H4 (cell line): ENCODE results near the gene NCDN. TPM values are rescaled to one million over a fixed set of nuclear protein-coding genes. Genes with fewer than 3 reads are reported as not detected.

Experiments
- DNase-seq: peaks from one replicate; pipeline ENCODE4 v3.0.0-alpha.2; 2015; ENCODE audit warnings: low spot score
- total RNA-seq: library from RNA; depleted of rRNA; stranded (reverse); fragments of >200 nt; shearing (Covaris generic); gene quantifications from 2 replicates; pipeline ENCODE4 v1.2.3, GENCODE V29; 2014; rRNA removed

NCDN gene, protein sequence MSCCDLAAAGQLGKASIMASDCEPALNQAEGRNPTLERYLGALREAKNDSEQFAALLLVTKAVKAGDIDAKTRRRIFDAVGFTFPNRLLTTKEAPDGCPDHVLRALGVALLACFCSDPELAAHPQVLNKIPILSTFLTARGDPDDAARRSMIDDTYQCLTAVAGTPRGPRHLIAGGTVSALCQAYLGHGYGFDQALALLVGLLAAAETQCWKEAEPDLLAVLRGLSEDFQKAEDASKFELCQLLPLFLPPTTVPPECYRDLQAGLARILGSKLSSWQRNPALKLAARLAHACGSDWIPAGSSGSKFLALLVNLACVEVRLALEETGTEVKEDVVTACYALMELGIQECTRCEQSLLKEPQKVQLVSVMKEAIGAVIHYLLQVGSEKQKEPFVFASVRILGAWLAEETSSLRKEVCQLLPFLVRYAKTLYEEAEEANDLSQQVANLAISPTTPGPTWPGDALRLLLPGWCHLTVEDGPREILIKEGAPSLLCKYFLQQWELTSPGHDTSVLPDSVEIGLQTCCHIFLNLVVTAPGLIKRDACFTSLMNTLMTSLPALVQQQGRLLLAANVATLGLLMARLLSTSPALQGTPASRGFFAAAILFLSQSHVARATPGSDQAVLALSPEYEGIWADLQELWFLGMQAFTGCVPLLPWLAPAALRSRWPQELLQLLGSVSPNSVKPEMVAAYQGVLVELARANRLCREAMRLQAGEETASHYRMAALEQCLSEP
- total RNA-seq, result 8.0 and 9.9 TPM in 2 replicates

DNA sequence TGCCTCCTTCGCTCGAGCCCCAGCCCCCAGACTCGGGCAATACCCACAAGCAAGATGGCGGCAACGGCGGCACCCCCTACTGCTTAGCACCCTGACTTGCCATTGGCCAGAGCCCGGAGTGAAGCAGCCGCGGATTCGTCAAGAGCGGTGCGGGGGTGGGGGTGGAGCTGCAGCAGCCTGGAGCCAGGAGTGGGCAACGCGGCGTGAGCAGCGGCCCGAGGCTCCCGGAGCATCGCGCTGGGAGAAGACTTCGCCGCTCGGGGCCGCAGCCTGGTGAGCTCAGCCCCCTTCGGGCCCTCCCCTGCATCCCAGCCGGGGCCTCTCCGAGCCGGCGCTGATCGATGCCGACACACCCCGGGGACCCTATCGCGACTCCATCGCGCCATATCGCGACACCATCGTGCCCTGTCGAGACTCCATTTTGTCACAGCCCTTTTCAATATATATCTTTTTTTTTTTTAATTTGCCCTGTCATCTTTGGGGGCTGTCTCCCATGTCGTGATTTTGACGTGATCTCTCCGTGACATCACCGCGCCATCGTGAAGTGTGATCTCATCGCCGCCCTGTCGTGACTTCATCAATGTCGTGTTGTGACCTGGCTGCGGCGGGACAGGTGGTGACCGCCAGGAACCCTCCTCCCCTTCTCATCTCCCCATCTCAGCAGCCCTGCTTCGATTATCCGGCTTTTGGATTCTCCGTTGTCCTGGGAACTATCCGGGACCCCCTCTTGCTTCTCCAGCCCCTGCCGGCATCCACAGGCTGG, at the start of gene NCDN:
Gene NCDN (plus strand): TSS at position 189 of the 763 bp plus-strand sequence. CDS start 392 bp downstream, at position 581.
- peak; percentile 93 for DNase-seq

DNA sequence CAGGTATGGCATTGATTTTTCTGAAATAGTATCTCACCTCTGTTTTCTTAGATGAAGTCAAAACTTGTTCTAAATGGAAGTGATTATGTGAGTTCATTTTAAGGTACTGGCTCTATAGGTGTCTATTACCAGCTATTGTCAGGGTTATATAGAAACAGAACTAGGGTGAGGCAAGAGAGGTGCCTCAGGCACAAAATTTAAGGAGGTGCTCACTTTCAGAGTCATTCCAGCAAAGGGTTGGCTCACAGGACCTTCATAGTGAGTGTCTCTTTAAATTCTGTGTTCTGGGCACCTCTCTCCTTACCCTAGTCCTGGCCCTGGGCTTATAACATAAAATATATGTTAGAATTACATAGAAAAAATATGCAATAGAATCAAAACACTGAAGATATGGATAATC, 49.7 kb upstream of the NCDN start:
- no peak for DNase-seq

DNA sequence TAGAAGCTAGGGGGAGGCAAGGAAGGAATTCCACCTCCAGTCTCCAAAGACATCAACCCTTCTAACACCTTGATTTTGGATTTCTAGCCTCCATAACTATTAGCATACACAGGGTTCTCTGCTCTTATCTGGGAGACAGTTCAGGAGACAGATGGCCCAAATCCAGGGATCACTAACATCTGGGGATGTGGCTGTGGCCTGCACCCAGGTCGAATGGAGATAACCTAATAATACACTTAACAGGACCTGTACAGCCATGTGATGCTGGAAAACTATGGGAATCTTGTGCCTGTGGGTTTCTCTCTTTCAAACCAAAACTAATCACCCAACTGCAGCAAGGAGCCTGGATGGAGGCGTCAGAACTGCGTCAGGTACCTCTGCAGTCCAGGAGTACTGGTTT, 48.0 kb upstream of the NCDN start:
- DNase-seq, result no peak

DNA sequence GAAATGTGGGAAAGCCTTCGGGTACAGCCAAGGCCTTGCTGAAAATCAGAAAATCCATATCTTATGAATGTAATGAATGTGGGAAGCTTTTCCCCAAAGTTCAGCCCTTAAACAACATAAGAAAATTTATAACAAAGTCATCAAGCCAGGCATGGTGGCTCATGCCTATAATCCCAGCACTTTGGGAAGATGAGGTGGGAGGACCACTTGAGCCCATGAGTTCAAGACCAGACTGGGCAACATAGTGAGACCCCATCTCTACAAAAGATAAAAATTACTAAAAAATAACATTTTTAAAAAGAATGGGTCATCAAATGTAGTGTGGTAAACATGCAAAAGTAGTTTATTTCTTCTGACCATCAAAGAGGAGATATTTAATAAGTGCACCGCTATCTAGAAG, 46.3 kb upstream of the NCDN start:
- DNase-seq, result no peak

DNA sequence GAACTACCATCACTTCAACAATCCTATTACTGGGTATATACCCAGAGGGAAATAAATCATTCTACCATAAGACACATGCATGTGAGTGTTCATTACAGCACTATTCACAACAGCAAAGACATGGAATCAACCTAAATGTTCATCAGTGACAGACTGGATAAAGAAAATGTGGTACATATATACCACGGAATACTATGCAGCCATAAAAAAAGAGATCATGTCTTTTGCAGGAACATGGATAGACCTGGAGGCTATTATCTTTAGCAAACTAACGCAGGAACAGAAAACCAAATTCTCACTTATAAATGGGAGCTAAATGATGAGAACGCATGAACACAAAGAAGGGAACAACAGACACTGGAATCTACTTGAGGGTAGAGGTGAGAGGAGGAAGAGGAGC, 39.4 kb upstream of the NCDN start:
- no peak for DNase-seq

DNA sequence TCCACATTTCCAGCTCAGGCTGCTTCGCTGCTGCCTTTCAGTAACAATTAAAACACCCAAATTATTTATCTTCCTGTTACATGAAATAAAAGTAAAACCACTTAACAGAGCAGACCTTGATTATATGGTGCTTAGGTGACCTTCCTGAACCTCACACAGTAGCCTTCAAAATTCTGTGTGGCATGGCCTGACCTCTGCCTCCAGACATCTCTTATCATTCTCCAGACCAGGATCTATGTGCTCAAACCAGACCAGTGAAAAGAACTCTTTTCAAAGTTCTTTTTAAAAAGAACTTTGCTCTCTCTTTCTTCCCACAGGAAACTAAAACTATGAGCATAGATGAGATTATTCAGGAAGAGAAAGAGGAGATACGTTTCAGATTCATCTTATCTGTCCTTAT, 38.2 kb upstream of the NCDN start:
- DNase-seq, result no peak

DNA sequence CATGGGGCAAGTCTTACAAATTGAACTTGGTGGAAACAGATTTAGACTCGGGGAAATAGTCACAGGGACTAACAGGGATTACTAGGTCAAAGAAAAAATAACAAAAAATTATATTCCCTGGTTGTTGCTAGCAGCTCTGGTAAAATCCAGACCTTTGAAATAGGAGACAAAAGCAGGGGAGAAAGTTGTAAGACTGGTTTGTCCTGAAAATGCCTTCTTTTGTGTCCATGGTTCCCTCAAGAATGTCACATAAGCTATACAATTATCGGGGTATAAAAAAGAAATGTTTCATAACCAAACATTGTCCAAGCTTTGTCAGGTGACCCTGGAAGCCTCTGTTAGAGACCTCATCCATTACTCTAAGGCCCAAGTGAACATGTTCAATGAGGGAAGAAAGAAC, 33.5 kb upstream of the NCDN start:
- DNase-seq, result no peak

DNA sequence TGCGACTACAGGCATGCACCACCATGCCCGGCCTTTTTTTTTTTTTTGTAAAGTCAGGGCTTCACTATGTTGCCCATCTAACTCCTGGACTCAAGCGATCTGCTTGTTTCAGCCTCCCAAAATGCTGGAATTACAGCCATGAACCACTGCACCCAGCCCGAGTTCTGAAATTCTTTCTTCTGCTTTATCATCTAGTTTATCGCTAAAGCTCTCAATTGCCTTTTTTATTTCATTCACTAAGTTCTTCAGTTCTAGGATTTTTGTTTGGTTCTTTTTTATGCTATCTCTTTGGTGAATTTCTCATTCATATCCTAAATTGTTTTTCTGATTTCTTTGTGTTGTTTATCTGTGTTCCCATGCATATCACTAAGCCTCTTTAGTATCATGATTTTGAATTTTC, 27.4 kb upstream of the NCDN start:
- DNase-seq, result no peak

DNA sequence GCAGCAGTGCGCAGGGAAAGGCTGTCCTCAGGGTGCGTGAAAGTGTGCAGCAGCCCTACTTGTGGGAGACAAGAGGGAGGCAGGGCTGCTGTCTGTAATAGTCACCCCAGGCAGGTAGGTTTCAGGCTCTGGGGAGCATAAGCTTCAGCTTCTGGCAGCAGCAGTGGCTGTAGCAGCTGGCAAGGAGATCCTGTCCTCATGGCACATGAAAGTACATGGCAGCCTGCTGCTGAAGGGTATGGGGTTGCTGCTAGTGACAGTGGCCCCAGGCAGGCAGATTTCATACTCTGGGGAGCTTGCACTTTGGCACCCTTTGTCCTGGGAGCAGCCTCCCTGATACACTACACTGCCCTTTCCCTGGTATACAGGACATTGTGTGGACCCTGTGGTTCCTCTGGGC, 26.7 kb upstream of the NCDN start:
- no peak for DNase-seq

DNA sequence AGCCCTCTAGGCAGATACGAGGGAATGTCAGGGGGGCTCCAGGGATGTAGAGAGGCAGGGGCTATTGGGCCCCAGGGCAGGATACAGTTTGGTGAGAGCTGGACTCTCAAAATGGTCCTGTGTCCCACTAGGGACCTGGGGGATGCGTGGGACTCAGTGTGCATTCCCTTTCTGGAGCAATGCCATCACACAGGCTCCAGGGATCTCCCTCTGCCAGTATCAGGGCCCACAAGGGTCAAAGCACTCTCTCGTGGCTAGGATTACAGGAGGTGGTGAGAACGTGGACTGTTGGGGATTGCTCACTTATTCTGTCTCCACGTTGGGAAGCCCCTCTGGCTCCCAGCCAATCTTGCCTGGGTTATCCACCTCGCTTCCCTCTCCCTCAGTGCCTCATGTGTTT, 26.2 kb upstream of the NCDN start:
- DNase-seq, result no peak

DNA sequence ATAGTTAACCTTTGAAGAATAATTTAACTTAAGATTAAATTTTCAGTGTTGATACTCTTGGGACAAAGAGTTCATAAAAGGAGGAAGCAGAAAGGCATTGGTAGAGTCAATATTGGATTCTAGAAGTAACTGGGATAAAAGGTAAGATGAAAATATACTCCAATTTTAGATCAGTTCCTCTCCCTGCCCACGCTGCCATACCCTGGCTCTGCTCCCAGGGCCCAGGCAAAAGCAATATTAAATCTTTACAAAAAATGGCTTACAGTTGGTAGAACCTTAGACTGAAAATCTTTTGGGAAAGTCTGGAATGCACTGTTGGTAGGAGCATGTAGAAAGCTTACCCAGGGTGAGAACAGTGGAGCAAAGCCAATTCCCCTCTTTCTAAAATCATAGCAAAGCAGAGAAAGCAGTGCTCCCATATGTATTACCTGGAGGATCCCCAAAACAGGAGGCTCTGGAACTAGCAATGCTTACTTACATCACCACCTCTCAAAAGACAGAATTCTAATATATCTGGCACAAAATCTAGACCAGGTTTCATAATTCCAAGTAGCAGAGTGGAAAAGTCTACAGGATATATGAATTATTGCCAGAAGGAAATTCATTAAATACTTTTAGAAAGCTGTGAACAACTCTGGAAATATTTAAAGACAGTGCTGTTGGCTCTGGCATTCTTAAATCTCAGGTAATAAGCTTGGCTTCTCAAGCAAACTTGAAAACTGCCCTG, 24.9 kb upstream of the NCDN start:
- DNase-seq, result no peak

DNA sequence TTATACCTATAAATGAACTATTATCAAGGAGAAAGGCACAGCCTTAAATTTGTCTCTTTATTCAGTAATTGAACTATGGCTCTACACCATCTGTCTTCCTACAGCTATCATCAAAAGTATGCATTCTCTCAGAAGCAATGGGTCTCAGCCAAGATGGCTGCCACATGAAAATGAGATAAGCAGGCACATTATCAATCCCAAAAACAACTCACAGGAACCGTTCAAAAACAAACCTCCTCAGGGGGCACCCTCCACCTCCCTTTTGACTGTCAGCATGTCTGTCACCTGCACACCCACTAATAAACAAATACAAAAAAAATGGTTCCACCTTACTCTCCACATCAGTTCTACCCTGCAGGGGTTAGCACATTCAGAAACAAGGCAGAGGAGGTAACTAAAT, 24.0 kb upstream of the NCDN start:
- DNase-seq, result no peak

DNA sequence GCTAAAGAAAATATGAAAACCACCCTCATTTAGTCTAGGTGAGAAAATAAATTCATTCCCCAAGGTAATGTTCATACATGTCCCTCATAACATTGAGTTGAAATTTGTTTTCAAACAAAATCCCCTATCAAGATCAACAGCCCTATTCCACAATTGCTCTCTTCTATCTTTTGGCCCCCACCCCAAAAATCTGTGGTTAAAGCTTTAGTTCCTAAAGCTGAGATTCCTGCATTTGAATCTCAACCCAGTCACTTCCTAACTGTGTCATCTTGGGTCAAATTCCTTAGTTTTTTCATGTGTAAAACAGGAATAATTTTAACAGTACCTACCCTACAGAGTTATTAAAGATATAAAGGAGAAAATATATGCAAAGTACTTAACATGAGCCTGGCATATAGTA, 22.4 kb upstream of the NCDN start:
- DNase-seq, result no peak

DNA sequence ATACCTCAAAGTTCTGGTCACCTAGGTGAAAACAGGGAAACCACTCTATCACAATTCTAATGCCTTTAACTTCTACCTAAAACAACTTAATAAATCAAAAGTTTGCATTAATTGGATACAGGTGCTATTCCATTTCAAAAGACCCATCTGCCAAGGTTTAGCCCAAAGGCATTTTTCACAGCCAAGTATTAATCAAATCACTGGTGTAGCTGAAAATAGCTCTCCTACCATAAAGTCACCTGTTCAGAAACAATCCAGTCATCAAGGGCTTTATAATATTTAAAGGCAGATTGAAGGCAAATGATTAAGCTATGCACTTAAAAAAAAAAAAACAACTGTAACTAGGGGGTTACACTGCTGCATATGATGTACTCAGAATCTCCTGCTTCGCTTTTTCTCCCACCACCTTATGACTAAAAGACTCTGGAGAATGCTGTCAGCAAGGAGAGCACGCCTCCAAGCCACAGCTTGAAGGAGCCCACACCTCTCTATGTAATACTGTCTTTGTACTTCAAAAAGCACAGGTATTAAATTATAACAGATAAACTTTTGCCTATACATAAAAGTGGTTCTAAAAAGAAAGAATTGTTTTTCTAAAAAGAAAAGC, 20.9 kb upstream of the NCDN start:
- DNase-seq, result no peak

DNA sequence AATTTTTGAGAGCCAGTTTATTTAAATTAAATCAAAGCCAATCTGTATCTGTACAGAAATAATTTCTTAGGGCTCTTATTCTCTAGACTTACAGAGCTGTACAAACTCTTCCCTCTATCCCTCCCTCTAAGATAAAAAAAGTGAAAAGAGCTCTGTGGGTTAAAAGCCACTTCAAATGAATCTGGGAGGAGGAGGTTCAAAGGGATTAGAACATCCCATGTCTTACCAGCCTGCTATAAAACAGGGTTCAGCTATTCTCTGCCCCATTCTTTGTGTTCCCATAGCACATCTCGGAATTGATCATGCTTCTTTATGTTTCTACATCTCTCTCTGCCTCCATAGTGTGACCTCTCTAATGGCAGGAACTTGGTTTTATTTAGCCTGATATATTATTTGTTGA, 19.8 kb upstream of the NCDN start:
- no peak for DNase-seq

DNA sequence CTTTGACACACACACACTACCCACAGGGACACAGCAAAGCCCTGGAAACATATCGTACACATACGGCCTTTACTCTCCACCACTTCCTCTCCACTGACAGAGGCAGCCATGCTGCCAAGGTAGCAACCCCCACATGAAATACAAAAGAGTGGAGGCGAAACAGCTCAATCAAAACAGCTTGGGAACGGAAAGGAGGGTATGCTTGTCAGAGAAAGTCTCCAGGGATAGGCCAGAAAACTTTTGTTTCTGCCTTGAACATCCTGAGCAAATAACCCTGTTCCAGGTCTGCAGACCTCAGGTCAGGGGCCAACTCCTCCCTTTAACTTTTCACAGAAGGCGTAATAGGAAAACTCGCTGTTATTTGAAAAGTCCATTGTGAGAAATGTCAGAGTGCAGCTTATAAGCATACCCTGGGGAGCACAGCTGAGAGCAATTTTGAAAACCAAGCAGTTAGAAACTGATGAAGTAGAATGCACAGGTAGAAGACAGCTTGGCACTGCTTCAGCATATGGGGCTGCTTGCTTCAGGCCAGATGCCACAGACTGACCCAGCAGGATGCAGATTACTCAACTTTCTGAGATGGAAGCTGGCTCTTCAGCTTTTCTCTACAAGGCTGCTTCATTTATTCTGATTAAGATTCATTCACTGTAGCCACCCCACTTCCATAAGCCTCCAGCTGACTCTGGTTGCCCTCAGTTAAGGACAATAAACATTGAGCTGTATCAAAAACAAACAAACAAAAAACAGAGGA, 18.4 kb upstream of the NCDN start:
- no peak for DNase-seq

DNA sequence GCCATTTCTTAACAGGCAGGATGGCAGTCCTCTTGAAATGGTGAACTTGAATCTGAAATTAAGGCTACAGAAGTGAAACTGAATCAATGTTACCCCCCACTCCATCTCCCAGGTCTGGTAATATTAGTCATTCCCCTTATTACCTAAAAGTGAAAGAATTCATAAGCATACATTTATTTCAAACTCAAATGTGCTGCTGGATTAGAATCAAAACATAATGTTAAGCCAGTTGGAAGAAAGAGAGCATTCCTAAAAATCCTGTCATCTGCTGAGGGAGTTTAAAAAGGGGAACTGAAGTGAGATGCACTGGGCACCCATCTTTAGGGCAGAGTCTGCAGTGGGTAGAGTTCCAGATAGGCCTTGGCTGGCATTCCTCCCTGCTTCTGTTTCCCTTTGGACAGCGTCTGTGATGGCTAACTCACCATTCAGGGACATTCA, 17.8 kb upstream of the NCDN start:
- DNase-seq, result no peak

DNA sequence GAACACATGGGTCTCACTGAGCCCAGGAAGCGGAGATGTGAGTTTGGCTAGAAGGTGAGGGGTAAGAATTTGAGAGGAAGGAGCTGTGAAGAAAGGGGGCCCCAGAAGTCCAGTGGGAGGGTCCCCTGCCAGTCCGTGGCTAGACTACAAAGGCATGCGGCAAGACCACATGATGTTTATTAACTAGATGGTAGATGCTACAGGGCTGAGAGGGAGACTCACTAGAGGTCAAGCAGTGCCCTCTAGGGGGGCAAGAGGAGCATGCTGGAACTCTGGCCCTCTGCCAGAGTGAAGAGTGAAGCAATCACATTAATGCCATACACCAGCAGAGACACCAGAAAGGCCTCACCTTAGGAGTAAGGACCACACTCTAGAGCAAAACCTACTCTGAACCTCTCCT, 12.6 kb upstream of the NCDN start:
- peak; percentile 40 for DNase-seq

DNA sequence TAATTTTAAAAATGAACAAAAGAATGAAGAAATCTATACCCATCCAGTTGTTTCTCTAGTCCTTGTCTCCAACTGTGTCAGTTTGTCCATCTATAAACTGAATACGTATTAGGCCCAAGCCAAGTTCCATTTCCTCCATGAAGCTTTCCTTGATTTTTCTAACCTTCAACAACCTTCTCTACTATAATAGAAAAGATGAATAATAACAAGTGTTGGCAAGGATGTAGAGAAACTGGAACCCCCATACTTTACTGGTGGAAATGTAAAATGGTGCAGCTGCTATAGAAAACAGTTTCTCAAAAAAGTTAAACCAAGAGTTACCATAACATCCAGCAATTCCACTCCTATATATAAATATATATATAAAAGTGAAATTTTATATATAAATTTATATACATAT, 11.0 kb upstream of the NCDN start:
- DNase-seq, result no peak

DNA sequence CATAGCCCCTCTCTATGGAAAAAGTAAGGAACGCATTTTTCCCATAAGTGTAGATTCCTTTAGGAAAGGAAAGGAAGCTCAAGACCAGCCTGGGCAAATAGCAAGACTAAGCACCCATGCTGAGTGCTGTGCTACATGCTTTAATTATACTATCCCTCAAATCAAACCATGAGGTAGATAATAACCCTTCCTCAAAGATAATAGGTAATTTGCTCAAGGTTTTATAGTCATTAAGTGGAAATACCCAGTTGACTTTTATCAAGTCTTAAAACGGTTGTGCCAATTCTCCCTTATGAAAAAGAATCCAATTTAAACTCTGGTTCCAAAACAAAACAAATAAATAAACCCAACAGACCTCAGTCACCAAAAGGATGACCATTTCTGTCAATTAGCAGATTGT, 3.7 kb upstream of the NCDN start:
- no peak for DNase-seq
